A673 (cell line): ENCODE data around the gene ADNP. TPM values are rescaled to one million over a fixed set of nuclear protein-coding genes. Genes with fewer than 3 reads are reported as not detected.

ENCODE experiments used
- BruUV-seq: library from RNA; stranded (reverse); fragments of 400-500 nt; replicated peaks from 2 replicates; lab custom pipeline; 2021; lab: Mats Ljungman, UMichigan
- CTCF ChIA-PET: fragments of 300-600 bp; sonication (Branson Sonifier 250); formaldehyde crosslinking; loops from one replicate; lab custom pipeline; 2022; ENCODE audit warnings: antibody characterized with exemption; lab: Charles Lee
- POLR2A ChIA-PET: fragments of 300-600 bp; sonication (Branson Sonifier 250); formaldehyde crosslinking; loops from one replicate; lab custom pipeline; 2022; ENCODE audit warnings: antibody characterized with exemption; ENCODE audit not compliant: low non-redundant PET; lab: Charles Lee
- DNase-seq: peaks from one replicate; pipeline ENCODE4 v3.0.0-alpha.2; 2015; ENCODE audit warnings: low spot score
- H3K27ac ChIP-seq: fragments of 200-600 bp; sonication (generic); 2 replicates; pipeline ENCODE4 v1.5.1; 2016; ENCODE audit warnings: mixed run types, low read depth, mild to moderate bottlenecking, mixed read lengths, antibody characterized with exemption, low read length; ENCODE audit not compliant: poor library complexity, severe bottlenecking
- H3K27me3 ChIP-seq: fragments of 200-600 bp; sonication (generic); replicated peaks from 2 replicates; pipeline ENCODE4 v1.6.1; 2017; ENCODE audit warnings: mixed run types, low read depth, mild to moderate bottlenecking, mixed read lengths, antibody characterized with exemption, low read length; ENCODE audit not compliant: insufficient read depth, poor library complexity
- H3K36me3 ChIP-seq: fragments of 200-600 bp; sonication (generic); 2 replicates; pipeline ENCODE4 v1.6.1; 2016; ENCODE audit warnings: mixed run types, mild to moderate bottlenecking, mixed read lengths, antibody characterized with exemption, low read length; ENCODE audit not compliant: insufficient read depth, poor library complexity, severe bottlenecking
- H3K4me1 ChIP-seq: fragments of 200-600 bp; sonication (generic); 2 replicates; pipeline ENCODE4 v1.6.1; 2017; ENCODE audit warnings: mixed run types, mild to moderate bottlenecking, mixed read lengths, antibody characterized with exemption, low read length; ENCODE audit not compliant: insufficient read depth, poor library complexity, severe bottlenecking
- H3K4me3 ChIP-seq: fragments of 200-600 bp; sonication (generic); 2 replicates; pipeline ENCODE4 v1.5.1; 2016; ENCODE audit warnings: low read depth, mixed run types, mild to moderate bottlenecking, mixed read lengths, low read length; ENCODE audit not compliant: poor library complexity, severe bottlenecking
- H3K9me3 ChIP-seq: fragments of 200-600 bp; sonication (generic); 2 replicates; pipeline ENCODE4 v1.6.1; 2016; ENCODE audit warnings: mixed run types, low read depth, mild to moderate bottlenecking, mixed read lengths, antibody characterized with exemption, low read length; ENCODE audit not compliant: poor library complexity, severe bottlenecking
- CTCF ChIP-seq: fragments of 300-800, 200-600 bp; sonication (generic); conservative IDR thresholded peaks from 2 replicates; pipeline ENCODE4 v1.5.1; 2017; ENCODE audit warnings: low read depth, mild to moderate bottlenecking, antibody characterized with exemption, low read length, moderate library complexity, mixed read lengths
- EZH2 ChIP-seq: fragments of 200-600 bp; sonication (generic); IDR thresholded peaks from 2 replicates; pipeline ENCODE4 v1.6.1; 2017; ENCODE audit warnings: borderline replicate concordance, low read depth, mild to moderate bottlenecking, mixed read lengths, antibody characterized with exemption, low read length; ENCODE audit not compliant: poor library complexity, severe bottlenecking
- intact Hi-C: fragments of 100-400 bp; cut with micrococcal nuclease; formaldehyde crosslinking; loops from one replicate; pipeline ENCODE4 v1.10.0; 2022; ENCODE audit not compliant: unreplicated experiment
- total RNA-seq: library from RNA; stranded (reverse); gene quantifications from 2 replicates; pipeline ENCODE4 v1.2.3, GENCODE V29; 2021

The ADNP gene
- total RNA-seq, 1 experiment from 2014 or later: 108 TPM

- CTCF ChIA-PET: interaction anchor here (1.1 kb wide), 1 partner anchor 28 kb away, joined by 3 read pairs; no protein-coding TSS in a partner anchor
- H3K27me3 ChIP-seq: no peaks in the 10 kb centered on the region
- H3K36me3 ChIP-seq: peaks cover 61% of the 10 kb centered on the region
- DNase-seq: no peak
- POLR2A ChIA-PET: interaction anchor here (0.9 kb wide), 1 partner anchor 144 kb away, joined by 3 read pairs; no protein-coding TSS in a partner anchor
- no peaks in the 10 kb centered on the region for H3K9me3 ChIP-seq
- no TSS peak for BruUV-seq
- intact Hi-C loops: no loop called here
- TF ChIP-seq CTCF: no peak
- TF ChIP-seq EZH2: no peak
- no peak overlapping the region for H3K27ac ChIP-seq
- H3K4me1 ChIP-seq: peaks cover 34% of the 10 kb centered on the region
- H3K4me3 ChIP-seq: no peak overlapping the region
Observed at GRCh38 chr20:50901301-50901700, 29.9 kb downstream of the ADNP start.

- ChIA-PET CTCF (interaction anchor here (0.6 to 1.1 kb wide), 3 partner anchors 19 to 105 kb away, joined by 3 to 4 read pairs (median 3); no protein-coding TSS in a partner anchor), POLR2A (no interaction called here)
- intact Hi-C loops: no loop called here
Observed at GRCh38 chr20:50900261-50900660, 31.0 kb downstream of the ADNP start.

DNA sequence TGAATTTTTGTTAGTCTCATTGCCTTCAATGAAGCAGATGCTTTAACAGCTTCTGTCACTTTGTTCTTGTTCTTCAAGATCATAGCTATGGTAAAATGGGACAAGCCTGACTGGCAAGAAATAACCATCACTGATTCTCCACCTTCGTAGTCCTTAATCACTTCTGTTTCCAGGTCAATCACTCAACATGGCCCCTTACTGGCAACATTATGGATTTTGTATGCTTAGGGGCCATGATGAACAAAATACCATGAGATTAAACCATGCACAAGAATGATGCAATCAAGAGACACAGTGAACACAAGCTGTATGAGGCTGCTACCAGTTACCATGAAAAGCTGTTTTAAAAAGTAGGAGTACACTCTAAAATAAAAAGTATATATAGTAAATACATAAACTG, 32.8 kb downstream of the ADNP start:
- Histone ChIP-seq H3K4me3 (no peak overlapping the region), H3K36me3 (peaks cover 80% of the 10 kb centered on the region), H3K9me3 (no peaks in the 10 kb centered on the region), H3K4me1 (peaks cover 23% of the 10 kb centered on the region), H3K27me3 (no peaks in the 10 kb centered on the region), H3K27ac (peak overlapping the region; percentile 75)
- TF ChIP-seq CTCF (no peak), EZH2 (no peak)
- intact Hi-C loops: no loop called here
- DNase-seq: no peak
- no TSS peak for BruUV-seq
- CTCF ChIA-PET: interaction anchor here (1.2 kb wide), 1 partner anchor 89 kb away, joined by 3 read pairs; no protein-coding TSS in a partner anchor
- POLR2A ChIA-PET: interaction anchor here (0.6 kb wide), 1 partner anchor 202 kb away, joined by 3 read pairs; no protein-coding TSS in a partner anchor

More at GRCh38 chr20:50900261-50900660, 31.0 kb downstream of the ADNP start:
- BruUV-seq: no TSS peak
- Histone ChIP-seq H3K27me3 (no peaks in the 10 kb centered on the region), H3K27ac (no peak overlapping the region), H3K36me3 (peaks cover 62% of the 10 kb centered on the region), H3K4me3 (no peak overlapping the region), H3K9me3 (no peaks in the 10 kb centered on the region), H3K4me1 (peaks cover 34% of the 10 kb centered on the region)
- TF ChIP-seq EZH2 (no peak), CTCF (no peak)
- DNase-seq: no peak
